CD4-positive, alpha-beta T cell treated with Interleukin-6 for 4 hours (primary cell): ENCODE results near the gene STMND1.

ENCODE experiments used
- DNase-seq: peaks from one replicate; pipeline ENCODE4 v3.0.0-alpha.2; 2020; ENCODE audit warnings: mixed read lengths

Gene STMND1

GRCh38 chr6:17099401-17100059 lies 2.3 kb upstream of the STMND1 start:
- DNase-seq, result no peak

- no peak for DNase-seq
Observed at GRCh38 chr6:17100806-17101205, 1.0 kb upstream of the STMND1 start.

- DNase-seq, result no peak
Observed at GRCh38 chr6:17102258-17102870, 514 bp downstream of the STMND1 start.

- DNase-seq, result no peak
Observed at GRCh38 chr6:17103715-17104114, 1.9 kb downstream of the STMND1 start.

GRCh38 chr6:17107863-17108262 lies 6.0 kb downstream of the STMND1 start:
- no peak for DNase-seq

- no peak for DNase-seq
Observed at GRCh38 chr6:17115251-17116116, 13.6 kb downstream of the STMND1 start.

- DNase-seq, result no peak
Observed at GRCh38 chr6:17116117-17116440, 14.2 kb downstream of the STMND1 start.

GRCh38 chr6:17120019-17120418 lies 18.2 kb downstream of the STMND1 start:
- no peak for DNase-seq

GRCh38 chr6:17125407-17125806 lies 23.6 kb downstream of the STMND1 start:
- no peak for DNase-seq

- DNase-seq, result no peak
Observed at GRCh38 chr6:17130786-17131185, 28.9 kb downstream of the STMND1 start.

- DNase-seq, result no peak
Observed at GRCh38 chr6:17132967-17133366, 31.1 kb downstream of the STMND1 start.

GRCh38 chr6:17138033-17138432 lies 36.2 kb downstream of the STMND1 start:
- DNase-seq, result no peak

GRCh38 chr6:17144016-17144415 lies 42.2 kb downstream of the STMND1 start:
- no peak for DNase-seq

- no peak for DNase-seq
Observed at GRCh38 chr6:17149571-17149970, 47.7 kb downstream of the STMND1 start.

GRCh38 chr6:17150096-17150495 lies 48.2 kb downstream of the STMND1 start:
- no peak for DNase-seq

GRCh38 chr6:17151888-17152287 lies 50.0 kb downstream of the STMND1 start:
- DNase-seq, result no peak

GRCh38 chr6:17152703-17153102 lies 50.9 kb downstream of the STMND1 start:
- no peak for DNase-seq

GRCh38 chr6:17156112-17156921 lies 54.5 kb downstream of the STMND1 start:
- DNase-seq, result peak; percentile 66

- DNase-seq, result no peak
Observed at GRCh38 chr6:17156966-17157365, 55.1 kb downstream of the STMND1 start.

- DNase-seq, result no peak
Observed at GRCh38 chr6:17157617-17158016, 55.8 kb downstream of the STMND1 start.

- DNase-seq, result no peak
Observed at GRCh38 chr6:17159240-17159639, 57.4 kb downstream of the STMND1 start.

- DNase-seq, result no peak
Observed at GRCh38 chr6:17161076-17161475, 59.2 kb downstream of the STMND1 start.

- DNase-seq, result no peak
Observed at GRCh38 chr6:17165383-17165782, 63.5 kb downstream of the STMND1 start.
